H9 (cell line): ENCODE data around the gene KCNQ2. TPM values are rescaled to one million over a fixed set of nuclear protein-coding genes. Genes with fewer than 3 reads are reported as not detected.

Experiments
- DNase-seq: peaks from one replicate; pipeline ENCODE4 v3.0.0-alpha.2; 2017
- H2AFZ ChIP-seq: one replicate; pipeline ENCODE4 v1.6.1; 2013; ENCODE audit warnings: mild to moderate bottlenecking, low read length, control low read depth, moderate library complexity
- H2AK5ac ChIP-seq: 2 replicates; pipeline ENCODE4 v1.6.1; 2013; ENCODE audit warnings: low read length, control low read depth, mixed read lengths; ENCODE audit not compliant: insufficient read length
- H2BK120ac ChIP-seq: one replicate; pipeline ENCODE4 v1.6.1; 2013; ENCODE audit warnings: low read depth, mild to moderate bottlenecking, low read length, control low read depth, inconsistent platforms; ENCODE audit not compliant: poor library complexity, severe bottlenecking
- H2BK12ac ChIP-seq: 2 replicates; pipeline ENCODE4 v1.6.1; 2013; ENCODE audit warnings: low read length, control low read depth, mixed read lengths, low read depth; ENCODE audit not compliant: insufficient read length
- H2BK15ac ChIP-seq: 2 replicates; pipeline ENCODE4 v1.6.1; 2013; ENCODE audit warnings: low read depth, low read length, control low read depth
- H2BK20ac ChIP-seq: one replicate; pipeline ENCODE4 v1.6.1; 2013; ENCODE audit warnings: low read depth, mild to moderate bottlenecking, low read length, control low read depth, inconsistent platforms; ENCODE audit not compliant: poor library complexity, severe bottlenecking
- H2BK5ac ChIP-seq: 2 replicates; pipeline ENCODE4 v1.6.1; 2013; ENCODE audit warnings: low read length, control low read depth, mixed read lengths; ENCODE audit not compliant: insufficient read length
- H3K14ac ChIP-seq: 2 replicates; pipeline ENCODE4 v1.6.1; 2013; ENCODE audit warnings: low read length, control low read depth; ENCODE audit not compliant: insufficient read depth
- H3K18ac ChIP-seq: 2 replicates; pipeline ENCODE4 v1.6.1; 2013; ENCODE audit warnings: low read depth, mild to moderate bottlenecking, mixed read lengths, low read length, control low read depth; ENCODE audit not compliant: insufficient read length
- H3K23ac ChIP-seq: 2 replicates; pipeline ENCODE4 v1.6.1; 2013; ENCODE audit warnings: low read length, control low read depth, mixed read lengths, low read depth; ENCODE audit not compliant: insufficient read length
- H3K23me2 ChIP-seq: 2 replicates; pipeline ENCODE4 v1.6.1; 2013; ENCODE audit warnings: low read depth, mild to moderate bottlenecking, mixed read lengths, low read length, control low read depth; ENCODE audit not compliant: insufficient read length, poor library complexity, severe bottlenecking
- H3K27ac ChIP-seq: 2 replicates; pipeline ENCODE4 v1.5.1; 2013; ENCODE audit warnings: low read length, control low read depth, mixed read lengths, low read depth; ENCODE audit not compliant: insufficient read length
- H3K27me3 ChIP-seq: 2 replicates; pipeline ENCODE4 v1.6.1; 2013; ENCODE audit warnings: low read length, control low read depth, inconsistent platforms; ENCODE audit not compliant: insufficient read depth
- H3K4ac ChIP-seq: 2 replicates; pipeline ENCODE4 v1.6.1; 2013; ENCODE audit warnings: low read depth, mild to moderate bottlenecking, control low read depth, inconsistent platforms, low read length, moderate library complexity
- H3K4me1 ChIP-seq: 2 replicates; pipeline ENCODE4 v1.6.1; 2013; ENCODE audit warnings: low read length, control low read depth, inconsistent platforms; ENCODE audit not compliant: insufficient read depth
- H3K4me2 ChIP-seq: 2 replicates; pipeline ENCODE4 v1.6.1; 2013; ENCODE audit warnings: low read length, control low read depth, mixed read lengths; ENCODE audit not compliant: insufficient read length, insufficient read depth
- H3K56ac ChIP-seq: 2 replicates; pipeline ENCODE4 v1.6.1; 2013; ENCODE audit warnings: low read depth, mild to moderate bottlenecking, mixed read lengths, low read length, control low read depth; ENCODE audit not compliant: insufficient read length
- H3K79me1 ChIP-seq: 2 replicates; pipeline ENCODE4 v1.6.1; 2013; ENCODE audit warnings: low read depth, mild to moderate bottlenecking, moderate library complexity, low read length, control low read depth, inconsistent platforms; ENCODE audit not compliant: insufficient read depth, poor library complexity, severe bottlenecking
- H3K79me2 ChIP-seq: 2 replicates; pipeline ENCODE4 v1.6.1; 2013; ENCODE audit warnings: low read length, control low read depth, inconsistent platforms; ENCODE audit not compliant: insufficient read depth
- H3K9ac ChIP-seq: 2 replicates; pipeline ENCODE4 v1.6.1; 2013; ENCODE audit warnings: low read length, control low read depth, mixed read lengths; ENCODE audit not compliant: insufficient read length; ENCODE audit errors: extremely low read depth
- H3K9me3 ChIP-seq: one replicate; pipeline ENCODE4 v1.6.1; 2013; ENCODE audit warnings: low read depth, low read length, inconsistent platforms; ENCODE audit not compliant: control insufficient read depth
- H3T11ph ChIP-seq: one replicate; pipeline ENCODE4 v1.6.1; 2013; ENCODE audit warnings: mild to moderate bottlenecking, low read length, control low read depth, inconsistent platforms
- H4K20me1 ChIP-seq: one replicate; pipeline ENCODE4 v1.6.1; 2013; ENCODE audit not compliant: control insufficient read depth, insufficient read length, insufficient read depth
- H4K5ac ChIP-seq: 2 replicates; pipeline ENCODE4 v1.6.1; 2013; ENCODE audit warnings: low read depth, mild to moderate bottlenecking, mixed read lengths, low read length, control low read depth; ENCODE audit not compliant: insufficient read length
- H4K8ac ChIP-seq: replicated peaks from 2 replicates; pipeline ENCODE4 v1.6.1; 2013; ENCODE audit warnings: low read length, control low read depth, mixed read lengths, low read depth; ENCODE audit not compliant: insufficient read length
- H4K91ac ChIP-seq: 2 replicates; pipeline ENCODE4 v1.6.1; 2013; ENCODE audit warnings: low read depth, mild to moderate bottlenecking, moderate library complexity, mixed read lengths, low read length, control low read depth; ENCODE audit not compliant: insufficient read length
- H3K27ac Mint-ChIP-seq, 3 experiments: 2 replicates in 2 of 3; 3 replicates in 1 of 3; pipeline ENCODE4 v1.8.0; 2020 to 2021; ENCODE audit warnings: mixed read lengths in 3 of 3, mild to moderate bottlenecking in 1 of 3, moderate library complexity in 1 of 3
- H3K27me3 Mint-ChIP-seq: 2 replicates; pipeline ENCODE4 v1.8.0; 2021; ENCODE audit warnings: low read depth, mild to moderate bottlenecking, moderate library complexity, mixed read lengths
- H3K36me3 Mint-ChIP-seq, 3 experiments: 2 replicates in 2 of 3; 3 replicates in 1 of 3; pipeline ENCODE4 v1.8.0; 2020 to 2021; ENCODE audit warnings: low read depth in 3 of 3, mixed read lengths in 3 of 3; ENCODE audit not compliant: insufficient read depth in 1 of 3
- H3K4me1 Mint-ChIP-seq, 2 experiments: 2 replicates each; pipeline ENCODE4 v1.8.0; 2020; ENCODE audit warnings: mixed read lengths in 2 of 2
- H3K4me3 Mint-ChIP-seq, 2 experiments: 2 replicates in 1 of 2; 3 replicates in 1 of 2; pipeline ENCODE4 v1.8.0; 2020 to 2021; ENCODE audit warnings: mild to moderate bottlenecking in 2 of 2, mixed read lengths in 2 of 2, moderate library complexity in 1 of 2
- H3K9me3 Mint-ChIP-seq, 2 experiments: 2 replicates in 1 of 2; 3 replicates in 1 of 2; pipeline ENCODE4 v1.8.0; 2020; ENCODE audit warnings: mild to moderate bottlenecking in 2 of 2, mixed read lengths in 2 of 2, moderate library complexity in 1 of 2
- CTCF ChIP-seq: fragments of 200-600 bp; sonication (generic); conservative IDR thresholded peaks from 3 replicates; pipeline ENCODE4 v1.8.0; 2021; ENCODE audit warnings: antibody characterized with exemption, mild to moderate bottlenecking
- WGBS: extraction: QIAGEN DNeasy Blood & Tissue Kit; methylation state at CpG from one replicate; pipeline ENCODE4 v1.1.7; 2013; ENCODE audit warnings: missing lambda C conversion rate, low lambda C conversion rate, mixed read lengths; ENCODE audit not compliant: insufficient read length; ENCODE audit errors: extremely low coverage; 5-methylcytosine and 5-hydroxymethylcytosine counted together
- total RNA-seq: library from RNA; stranded (reverse); gene quantifications from 2 replicates; pipeline ENCODE4 v1.2.1, GENCODE V29; 2021

KCNQ2 gene
- total RNA-seq, 1 experiment from 2014 or later = 69.2 TPM

- Histone ChIP-seq H2BK15ac (no peak overlapping the region), H4K5ac (no peak overlapping the region), H2BK12ac (no peak overlapping the region), H2BK5ac (no peak overlapping the region), H2AFZ (no peak overlapping the region), H3K79me1 (peaks cover 3% of the 10 kb centered on the region), H3K14ac (peak overlapping the region; percentile 50; the same call in 1 of the 2 replicates), H3K23me2 (no peaks in the 10 kb centered on the region), H2AK5ac (no peak overlapping the region), H3K23ac (no peak overlapping the region), H3K4me2 (no peak overlapping the region), H3T11ph (no peak overlapping the region), H2BK20ac (no peak overlapping the region), H3K79me2 (no peaks in the 10 kb centered on the region; the same call in 1 of the 2 replicates), H3K56ac (no peak overlapping the region), H4K20me1 (no peaks in the 10 kb centered on the region), H4K8ac (no peak overlapping the region), H3K4ac (no peak overlapping the region), H3K9ac (no peak overlapping the region), H3K9me3 (no peaks in the 10 kb centered on the region), H3K18ac (no peak overlapping the region), H3K4me1 (no peaks in the 10 kb centered on the region; the same call in 1 of the 2 replicates), H3K27me3 (no peaks in the 10 kb centered on the region), H2BK120ac (no peak overlapping the region), H3K27ac (no peak overlapping the region), H4K91ac (no peak overlapping the region)
- Mint-ChIP-seq H3K9me3 (no peaks in the 10 kb centered on the region), H3K27me3 (no peaks in the 10 kb centered on the region), H3K4me3 (peak overlapping the region in 1 of 2 experiments; percentile 57; a peak in 1 of 5 replicates), H3K4me1 (peaks cover 19 to 39% of the 10 kb centered on the region in 2 experiments), H3K27ac (no peak overlapping the region; a peak in 1 of 7 replicates), H3K36me3 (peaks cover 0 to 15% (median 1%) of the 10 kb centered on the region in 3 experiments; a peak in 3 of 7 replicates)
- no peak for TF ChIP-seq CTCF
- no peak for DNase-seq
- WGBS = no CpG with 5 or more reads among the region's 35 CpGs
Observed at GRCh38 chr20:63454731-63455567, 17.5 kb downstream of the KCNQ2 start.
